HCEC 1CT (cell line): ENCODE results near the gene MTRFR.
"Not testable (repeated sequence)": the region's sequence is repeated elsewhere in the genome, so short reads cannot be mapped to it uniquely, and the experiment has no call there.

ENCODE experiments used
- DNase-seq: peaks from one replicate; pipeline ENCODE4 v3.0.0-alpha.2; 2017

MTRFR gene

DNA sequence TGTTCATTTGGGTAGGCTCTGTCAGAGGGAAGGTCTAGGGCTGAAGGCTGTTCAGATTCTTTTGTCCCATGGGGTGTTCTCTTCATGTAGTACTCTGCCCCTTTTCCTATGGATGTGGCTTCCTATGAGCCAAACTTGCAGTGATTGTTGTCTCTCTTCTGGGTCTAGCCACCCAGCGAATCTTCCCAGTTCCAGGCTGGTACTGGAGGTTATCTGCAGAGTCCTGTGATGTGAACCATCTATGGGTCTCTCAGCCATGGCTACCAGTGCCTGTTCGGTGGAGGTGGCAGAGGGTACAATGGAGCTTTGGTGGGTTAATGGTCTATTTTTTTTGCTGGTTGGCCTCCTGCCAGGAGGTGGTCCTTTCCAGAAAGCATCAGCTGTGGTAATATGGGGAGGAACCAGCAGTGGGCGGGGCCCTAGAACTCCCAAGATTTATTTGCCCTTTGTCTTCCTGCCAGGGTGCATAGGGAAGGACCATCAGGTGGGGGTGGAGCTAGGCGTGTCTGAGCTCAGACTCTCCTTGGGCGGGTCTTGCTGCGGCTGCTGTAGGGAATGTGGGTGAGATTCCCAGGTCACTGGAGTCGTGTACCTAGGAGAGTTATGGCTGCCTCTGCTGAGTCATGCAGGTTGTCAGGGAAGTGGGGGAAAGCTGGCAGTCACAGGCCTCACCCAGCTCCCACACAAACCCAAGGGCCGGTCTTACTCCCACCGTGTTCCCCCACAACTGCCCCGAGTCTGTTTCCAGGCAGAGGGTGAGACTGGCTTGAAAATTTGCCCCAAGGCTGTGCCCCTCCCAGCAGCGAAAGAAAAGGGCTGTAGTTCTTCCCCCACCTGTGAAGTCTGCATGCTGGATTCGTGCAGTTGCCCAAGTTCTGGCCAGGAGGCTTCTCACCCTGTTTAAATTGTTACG lies 17.5 kb downstream of the MTRFR start:
- no peak for DNase-seq

GRCh38 chr12:123251403-123252076 lies 18.3 kb downstream of the MTRFR start:
- no peak for DNase-seq

DNA sequence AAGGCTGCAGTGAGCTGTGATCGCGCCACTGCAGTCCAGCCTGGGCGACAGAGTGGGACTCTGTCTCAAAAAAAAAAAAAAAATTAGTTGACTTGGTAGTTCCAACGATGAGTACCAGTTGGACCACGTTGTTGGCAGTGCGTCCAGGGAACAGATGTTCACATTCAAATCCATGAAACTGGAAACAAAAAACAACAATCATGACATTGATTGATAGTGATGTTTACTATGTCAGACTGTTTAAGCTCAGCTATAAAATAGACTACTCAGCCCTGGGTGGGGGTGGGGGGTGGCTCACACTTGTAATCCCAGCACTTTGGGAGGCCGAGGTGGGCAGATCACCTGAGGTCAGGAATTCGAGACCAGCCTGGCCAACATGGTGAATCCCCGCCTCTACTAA lies 19.1 kb downstream of the MTRFR start:
- not testable (repeated sequence) for DNase-seq

DNA sequence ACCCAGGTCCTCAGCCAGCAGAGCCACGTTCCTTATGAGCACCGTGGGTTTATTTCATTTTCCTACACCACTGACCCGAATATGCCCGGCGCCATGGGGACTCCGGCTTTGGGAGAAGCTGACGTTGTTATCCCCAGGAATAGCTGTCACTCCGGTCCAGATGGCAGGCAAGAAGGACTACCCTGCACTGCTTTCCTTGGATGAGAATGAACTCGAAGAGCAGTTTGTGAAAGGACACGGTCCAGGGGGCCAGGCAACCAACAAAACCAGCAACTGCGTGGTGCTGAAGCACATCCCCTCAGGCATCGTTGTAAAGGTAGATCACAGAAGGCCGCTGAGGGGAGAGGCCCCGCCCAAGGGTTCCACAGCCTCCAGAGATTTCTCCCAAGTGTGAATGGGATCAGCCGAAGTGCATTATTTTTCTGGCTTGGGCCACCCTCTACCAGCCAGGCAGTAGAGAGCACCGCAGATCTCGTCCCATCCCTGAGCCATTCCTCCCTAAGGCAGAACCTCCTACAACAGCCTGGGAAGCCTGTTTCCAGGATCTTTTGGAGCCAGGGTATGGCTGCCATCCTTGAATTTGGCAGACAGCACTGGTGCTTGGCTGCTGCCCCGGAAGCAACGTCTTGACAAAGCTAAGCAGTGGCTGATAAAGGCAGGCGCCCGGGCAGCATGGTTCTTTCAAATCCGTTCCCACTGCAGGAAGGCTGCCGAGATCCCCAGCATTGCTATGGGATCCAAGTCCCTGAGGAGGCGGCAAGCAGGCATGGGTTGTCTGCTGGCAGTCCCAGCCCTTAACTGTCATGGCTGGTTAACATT lies 20.6 kb downstream of the MTRFR start:
- DNase-seq = no peak

DNA sequence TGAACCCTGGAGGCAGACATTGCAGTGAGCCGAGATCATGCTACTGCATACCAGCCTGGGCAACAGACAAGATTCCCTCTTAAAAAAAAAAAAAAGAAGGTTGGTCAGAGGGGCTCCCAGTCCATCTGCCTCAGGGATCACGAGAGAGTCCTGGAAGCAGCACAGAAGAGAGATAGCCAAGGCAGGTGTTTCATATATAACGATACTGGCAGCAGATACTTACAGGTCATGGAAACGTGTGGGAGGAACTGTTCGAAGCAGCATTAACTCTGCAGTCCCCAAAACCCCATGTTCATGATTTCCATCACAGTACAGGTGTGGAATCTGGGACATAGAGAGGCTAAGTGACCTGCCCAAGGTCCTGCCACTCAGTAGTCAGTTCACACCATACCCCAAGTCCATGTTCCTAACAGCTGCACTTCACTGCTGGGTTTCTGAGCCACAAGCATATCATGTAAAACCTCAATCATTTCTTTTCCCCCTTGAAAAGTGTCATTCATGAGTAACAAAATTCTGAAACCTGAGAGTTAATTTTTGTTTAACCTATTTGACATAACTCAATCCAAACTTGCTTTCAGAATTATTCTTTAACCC lies 21.7 kb downstream of the MTRFR start:
- no peak for DNase-seq

- no peak for DNase-seq
These were observed 25.4 kb downstream of the MTRFR start for GRCh38 chr12:123258593-123258992.

DNA sequence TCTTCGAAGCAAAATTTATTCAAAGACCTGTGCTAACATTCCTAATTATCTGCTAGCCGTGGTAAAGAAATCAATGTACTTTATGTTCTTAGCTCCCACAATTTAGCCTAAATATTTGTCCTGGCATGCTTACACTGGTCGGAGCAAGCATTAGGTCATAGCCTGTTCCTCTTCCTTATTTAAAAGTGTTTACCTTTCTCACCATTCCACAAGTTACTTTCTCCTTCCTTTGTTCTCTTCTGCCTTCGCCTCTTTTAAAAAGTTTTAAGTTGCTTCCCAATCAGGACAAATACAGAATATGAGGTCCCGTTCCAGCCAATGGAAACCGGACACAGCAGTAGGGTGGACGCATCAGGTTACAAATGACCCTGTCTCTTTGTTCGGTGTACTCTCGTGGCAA lies 26.8 kb downstream of the MTRFR start:
- no peak for DNase-seq

- DNase-seq = no peak
These were observed 28.0 kb downstream of the MTRFR start for GRCh38 chr12:123261196-123261595.

DNA sequence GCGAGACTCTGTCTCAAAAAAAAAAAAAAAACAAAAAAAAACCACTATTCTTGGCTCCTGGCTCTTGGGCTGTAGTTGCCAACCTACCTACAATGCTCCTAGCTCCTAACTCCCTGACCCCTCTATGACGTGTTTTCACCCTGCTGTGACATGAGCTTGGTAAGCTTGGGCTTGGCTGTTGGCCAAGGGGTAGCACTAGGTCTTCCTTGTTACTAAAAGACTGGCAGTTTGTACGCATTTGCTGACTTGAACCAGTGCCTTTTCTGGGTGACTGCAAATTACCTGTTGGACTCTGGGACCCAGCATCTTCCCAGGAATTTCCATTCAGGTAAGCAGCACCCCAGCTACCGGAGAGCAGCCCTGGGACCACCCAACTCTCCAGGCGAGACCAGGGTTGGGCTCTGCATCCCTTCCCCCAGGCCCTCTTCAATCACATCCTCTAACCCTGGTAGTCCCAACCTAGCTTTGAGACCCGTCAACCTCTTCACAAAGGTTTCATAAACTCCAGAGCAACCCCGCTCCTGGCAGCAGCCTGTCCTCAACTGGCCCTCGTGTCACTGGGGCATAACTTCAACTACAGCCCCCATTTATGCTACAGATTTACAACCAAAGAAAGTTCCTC lies 30.1 kb downstream of the MTRFR start:
- no peak for DNase-seq

DNA sequence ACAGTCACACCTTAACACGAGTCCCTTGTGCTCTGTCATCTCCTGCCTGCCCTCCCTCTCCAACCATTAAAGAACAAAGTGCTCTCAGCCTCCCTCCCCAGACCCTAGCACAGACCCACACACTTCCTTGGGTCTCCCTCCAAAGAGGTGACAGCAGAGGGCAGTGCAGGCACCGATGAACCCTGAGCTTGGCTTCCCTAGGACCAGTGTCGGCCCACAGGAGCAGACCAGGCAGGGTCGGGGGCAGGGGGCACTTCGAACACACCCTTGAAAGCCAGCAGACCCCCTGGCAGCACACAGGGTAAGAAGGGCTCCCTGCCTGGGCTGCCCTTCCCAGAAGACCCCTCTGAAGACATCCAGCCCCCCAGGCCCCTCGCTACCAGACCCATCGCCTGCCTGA lies 31.4 kb downstream of the MTRFR start:
- no peak for DNase-seq

DNA sequence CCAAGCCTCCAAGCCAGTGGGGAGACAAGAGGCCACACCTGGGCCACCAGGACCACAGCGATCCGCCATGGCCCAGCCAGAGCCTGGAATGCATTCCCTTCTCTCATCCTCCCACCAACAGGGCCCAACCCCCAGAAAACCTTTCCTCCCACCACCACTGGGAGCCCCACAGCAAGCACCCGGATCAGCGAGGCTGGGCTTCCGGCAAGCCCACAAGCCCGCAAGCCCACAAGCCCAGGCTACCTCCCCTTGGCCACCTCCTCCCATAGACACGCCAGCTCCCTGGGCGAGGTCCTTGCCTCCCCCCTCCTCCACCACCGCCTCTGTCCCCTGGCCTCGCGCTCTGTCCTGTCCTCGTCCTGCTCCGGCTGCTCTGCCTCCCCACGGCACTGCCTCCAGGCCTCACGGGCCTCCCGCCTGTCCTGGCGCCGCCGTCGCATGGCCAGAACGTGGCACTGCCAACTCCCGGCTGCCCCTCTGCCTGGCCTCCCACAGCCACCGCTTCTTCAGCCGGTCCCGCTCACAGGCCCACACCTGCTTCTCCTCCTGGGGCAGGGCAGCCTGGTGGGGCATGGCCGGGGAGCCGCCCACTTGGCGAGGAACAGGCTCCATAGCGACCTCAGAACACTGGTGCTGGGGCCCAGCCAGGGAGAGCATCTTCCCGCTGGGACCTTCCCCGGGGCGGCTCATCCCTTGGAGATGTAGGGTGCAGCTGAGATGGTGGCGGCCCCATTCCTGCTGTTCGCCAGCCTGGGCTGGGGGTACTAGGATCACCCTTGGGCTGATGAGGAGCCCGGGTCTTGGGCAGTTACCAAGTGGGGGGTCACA lies 32.8 kb downstream of the MTRFR start:
- no peak for DNase-seq

DNA sequence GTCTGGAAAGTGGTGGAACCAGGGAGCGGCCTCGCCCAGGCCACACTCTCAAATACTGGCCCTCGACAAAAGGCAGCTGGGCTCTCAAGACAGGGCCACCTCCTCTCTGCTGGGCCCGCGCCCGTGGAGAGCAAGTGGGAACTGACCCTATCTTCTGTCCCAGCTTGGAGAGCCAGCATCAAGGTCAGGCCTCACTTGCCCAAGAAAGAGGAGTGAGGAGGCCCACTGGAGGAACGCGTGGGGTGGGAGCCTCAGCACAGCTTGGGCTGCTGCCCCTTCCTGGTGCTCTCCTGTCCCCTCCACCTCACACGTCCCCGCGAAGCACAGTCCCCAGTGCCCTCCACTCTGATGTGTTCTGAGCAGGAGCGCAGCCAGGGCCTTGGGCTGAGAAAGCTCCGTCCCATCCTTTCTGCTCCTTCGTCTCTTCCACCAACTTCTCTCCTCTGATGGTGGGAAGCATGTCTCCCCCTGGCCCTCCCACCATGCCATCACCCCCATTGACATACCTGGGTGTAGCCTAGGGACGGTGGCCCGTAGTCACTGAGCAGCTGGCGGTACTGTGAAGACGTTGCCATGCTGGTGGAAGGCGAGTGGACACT lies 33.5 kb downstream of the MTRFR start:
- no peak for DNase-seq

DNA sequence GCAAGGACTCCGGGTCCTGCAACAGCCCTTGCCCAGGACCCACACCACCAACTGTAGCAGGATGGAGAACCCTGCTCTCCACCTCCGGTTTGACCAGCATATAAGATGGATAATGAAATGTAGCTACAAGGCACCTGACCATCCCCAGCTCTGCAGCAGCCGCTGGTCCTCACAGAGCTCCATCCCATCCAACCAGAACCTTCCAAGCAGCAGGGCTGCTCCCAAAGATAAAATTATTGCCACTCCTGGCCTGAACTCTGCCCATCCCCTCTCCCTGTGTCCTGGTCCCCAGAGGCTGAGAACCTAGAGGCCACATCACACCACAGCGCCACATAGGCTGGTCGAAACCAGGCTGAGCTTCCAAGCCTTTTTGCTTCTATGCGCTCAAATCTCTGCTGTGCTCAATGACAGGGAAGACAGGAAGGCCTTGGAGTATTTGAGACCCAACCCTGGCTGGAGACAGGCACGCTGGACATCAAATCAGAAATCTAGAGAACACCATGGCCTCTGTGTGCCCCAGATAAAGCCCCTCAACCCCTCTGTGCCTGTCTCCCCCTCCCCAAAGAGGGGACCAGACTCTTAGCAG lies 34.2 kb downstream of the MTRFR start:
- no peak for DNase-seq

GRCh38 chr12:123267991-123268843 lies 35.0 kb downstream of the MTRFR start:
- DNase-seq = no peak

DNA sequence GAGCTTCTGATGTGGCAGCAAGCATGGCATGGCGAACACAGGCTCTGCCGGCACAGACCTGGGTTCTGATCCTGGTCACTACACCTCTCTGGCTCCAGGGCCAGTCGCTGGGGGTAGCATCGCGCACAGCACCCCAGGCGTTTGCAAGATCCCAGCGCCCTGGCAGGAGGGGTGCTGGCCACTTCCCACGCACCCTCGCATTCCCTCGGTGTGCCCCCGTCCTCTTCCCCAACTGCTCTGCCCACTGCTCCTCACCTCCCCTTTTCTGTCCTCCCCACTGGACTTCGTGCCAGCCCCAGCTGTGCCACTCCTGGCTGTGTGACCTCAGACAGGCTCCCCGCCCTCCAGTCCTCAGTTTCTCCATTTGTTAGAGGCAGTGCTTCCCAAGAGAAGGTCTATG lies 35.6 kb downstream of the MTRFR start:
- no peak for DNase-seq

DNA sequence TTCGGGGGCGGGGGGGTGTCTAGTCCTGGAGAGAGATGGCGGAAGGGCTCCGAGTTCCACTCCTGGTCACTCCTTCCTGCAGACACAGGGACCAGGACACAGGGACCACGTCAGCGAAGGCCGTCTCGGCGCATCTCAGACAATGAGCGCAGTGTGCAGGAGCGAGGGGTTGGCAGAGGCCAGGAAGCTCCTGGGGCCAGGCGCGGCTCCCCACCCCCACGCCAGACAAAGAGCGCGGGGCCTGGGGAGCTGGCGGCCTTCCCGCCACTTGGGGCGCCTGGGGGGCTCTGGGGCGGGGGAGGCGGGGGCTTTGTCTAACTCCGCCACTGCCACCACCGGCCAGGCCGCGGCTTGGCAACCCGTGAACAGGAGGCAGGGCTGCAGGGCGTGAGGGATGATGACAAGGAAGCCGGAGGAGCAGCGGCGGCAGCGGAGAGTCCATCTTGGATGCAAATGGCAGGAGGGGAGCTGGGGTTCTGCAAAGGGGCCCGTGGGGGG lies 36.2 kb downstream of the MTRFR start:
- DNase-seq = peak; percentile 31

DNA sequence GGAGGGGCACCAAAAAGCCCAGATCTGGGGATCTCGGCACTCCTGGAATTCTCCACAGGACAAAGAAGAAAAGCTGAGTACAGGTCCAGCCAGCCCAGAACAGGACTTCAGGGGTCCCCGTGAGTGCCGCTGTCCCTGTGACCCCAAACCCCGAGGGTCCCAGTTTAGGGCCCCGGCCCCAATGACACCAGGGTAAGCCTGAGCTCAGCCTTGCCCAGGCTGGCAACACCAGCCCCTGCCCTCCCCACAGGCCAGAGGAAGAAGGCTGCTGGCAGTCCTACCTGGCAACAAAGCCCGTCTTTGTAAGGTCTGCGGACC lies 36.6 kb downstream of the MTRFR start:
- no peak for DNase-seq

- DNase-seq = peak; percentile 22
These were observed 37.2 kb downstream of the MTRFR start for GRCh38 chr12:123270214-123271000.
